Hepatocyte (in vitro differentiated cells): ENCODE data around the gene TEX14.

Experiments
- CTCF ChIP-seq: fragments of 200-600 bp; sonication (generic); IDR thresholded peaks from 2 replicates; pipeline ENCODE4 v1.5.1; 2016; ENCODE audit warnings: antibody characterized with exemption, mild to moderate bottlenecking; ENCODE audit not compliant: poor library complexity
- EZH2 ChIP-seq: fragments of 200-600 bp; sonication (generic); IDR thresholded peaks from 2 replicates; pipeline ENCODE4 v1.6.1; 2016; ENCODE audit warnings: antibody characterized with exemption, mild to moderate bottlenecking, borderline replicate concordance
- EZH2phosphoT487 ChIP-seq: fragments of 200-600 bp; sonication (generic); IDR thresholded peaks from one replicate; pipeline ENCODE4 v1.6.1; 2018; ENCODE audit warnings: antibody characterized with exemption, mild to moderate bottlenecking, low read depth, moderate library complexity; ENCODE audit not compliant: unreplicated experiment, severe bottlenecking

DNA sequence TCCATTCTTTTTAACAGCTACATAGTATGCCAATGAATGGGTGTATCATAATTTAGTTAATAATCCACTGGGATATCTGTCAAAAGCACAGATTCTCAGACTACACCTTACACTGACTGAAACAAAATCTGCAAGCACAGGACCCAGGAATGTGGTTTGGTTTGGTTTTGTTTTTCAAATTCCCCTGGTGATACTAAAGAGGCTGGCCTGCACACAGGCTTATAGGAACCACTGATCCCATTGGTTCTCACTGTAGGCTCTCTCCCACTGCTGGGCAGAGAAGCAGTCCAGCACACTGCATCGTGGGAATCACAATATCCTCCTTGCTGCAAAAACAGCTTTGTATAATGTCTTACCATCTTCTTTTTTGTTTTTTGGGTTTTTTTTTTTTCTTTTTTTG, 67.1 kb downstream of the TEX14 start:
- TF ChIP-seq CTCF (no peak), EZH2 (no peak), EZH2phosphoT487 (no peak)
